ENCODE measurements around the gene TEPSIN.

TEPSIN gene

GRCh38 chr17:81221371-81221841 lies 17.4 kb downstream of the TEPSIN start:
- no peak for DNase-seq (ENCODE audit: low read depth)

- DNase-seq (ENCODE audit: low read depth): no peak
Observed at GRCh38 chr17:81219476-81220180, 19.2 kb downstream of the TEPSIN start.

GRCh38 chr17:81218991-81219390 lies 19.9 kb downstream of the TEPSIN start:
- DNase-seq (ENCODE audit: low read depth): no peak

GRCh38 chr17:81218459-81218858 lies 20.4 kb downstream of the TEPSIN start:
- DNase-seq (ENCODE audit: low read depth): no peak

- no peak for DNase-seq (ENCODE audit: low read depth)
Observed at GRCh38 chr17:81217491-81217890, 21.4 kb downstream of the TEPSIN start.

- no peak for DNase-seq (ENCODE audit: low read depth)
Observed at GRCh38 chr17:81213978-81214377, 24.9 kb downstream of the TEPSIN start.

GRCh38 chr17:81212365-81212764 lies 26.5 kb downstream of the TEPSIN start:
- DNase-seq (ENCODE audit: low read depth): no peak

GRCh38 chr17:81210868-81211267 lies 28.0 kb downstream of the TEPSIN start:
- no peak for DNase-seq (ENCODE audit: low read depth)

- DNase-seq (ENCODE audit: low read depth): no peak
Observed at GRCh38 chr17:81210466-81210865, 28.4 kb downstream of the TEPSIN start.

- DNase-seq (ENCODE audit: low read depth): no peak
Observed at GRCh38 chr17:81209141-81209540, 29.7 kb downstream of the TEPSIN start.

GRCh38 chr17:81208651-81209050 lies 30.2 kb downstream of the TEPSIN start:
- no peak for DNase-seq (ENCODE audit: low read depth)

- no peak for DNase-seq (ENCODE audit: low read depth)
Observed at GRCh38 chr17:81207610-81208581, 31.0 kb downstream of the TEPSIN start.

- DNase-seq (ENCODE audit: low read depth): no peak
Observed at GRCh38 chr17:81206657-81207056, 32.2 kb downstream of the TEPSIN start.

GRCh38 chr17:81206166-81206565 lies 32.7 kb downstream of the TEPSIN start:
- DNase-seq (ENCODE audit: low read depth): no peak

GRCh38 chr17:81204578-81204977 lies 34.3 kb downstream of the TEPSIN start:
- DNase-seq (ENCODE audit: low read depth): no peak

- no peak for DNase-seq (ENCODE audit: low read depth)
Observed at GRCh38 chr17:81203136-81203535, 35.7 kb downstream of the TEPSIN start.

GRCh38 chr17:81202318-81202717 lies 36.5 kb downstream of the TEPSIN start:
- no peak for DNase-seq (ENCODE audit: low read depth)

- DNase-seq (ENCODE audit: low read depth): no peak
Observed at GRCh38 chr17:81200695-81201580, 37.9 kb downstream of the TEPSIN start.

- DNase-seq (ENCODE audit: low read depth): no peak
Observed at GRCh38 chr17:81200201-81200600, 38.7 kb downstream of the TEPSIN start.

GRCh38 chr17:81199482-81199830 lies 39.4 kb downstream of the TEPSIN start:
- DNase-seq (ENCODE audit: low read depth): no peak

GRCh38 chr17:81198826-81199481 lies 39.9 kb downstream of the TEPSIN start:
- no peak for DNase-seq (ENCODE audit: low read depth)

Data from stimulated activated CD8-positive, alpha-beta memory T cell treated with anti-CD3 and anti-CD28 coated beads, Interleukin-12 subunit alpha, Interleukin-12 subunit beta, amount 100 ng/mL, for 1 hour (primary cell).